NB4 (cell line): Measurements from ENCODE around the gene PTEN.

ENCODE experiments used
- DNase-seq: peaks from one replicate; pipeline ENCODE4 v3.0.0; 2010; ENCODE audit warnings: low read depth
- H3K4me3 ChIP-seq: one replicate; pipeline ENCODE4 v1.5.1; 2011; ENCODE audit warnings: mild to moderate bottlenecking, low read depth, low read length, moderate library complexity
- CTCF ChIP-seq: IDR thresholded peaks from one replicate; pipeline ENCODE4 v1.5.1; 2012; ENCODE audit warnings: low read depth, low read length
- MAX ChIP-seq: IDR thresholded peaks from 2 replicates; pipeline ENCODE4 v1.6.1; 2011; ENCODE audit warnings: low read depth, low read length
- MYC ChIP-seq: IDR thresholded peaks from 2 replicates; pipeline ENCODE4 v1.6.1; 2011; ENCODE audit warnings: low read depth, low read length
- POLR2A ChIP-seq: IDR thresholded peaks from 2 replicates; pipeline ENCODE4 v1.6.1; 2011; ENCODE audit warnings: mild to moderate bottlenecking; ENCODE audit not compliant: insufficient read length; ENCODE audit errors: extremely low read depth

The PTEN gene

GRCh38 chr10:87942884-87943527 is 79.6 kb downstream of the PTEN start:
- no peak for DNase-seq
- no peak overlapping the region for H3K4me3 ChIP-seq
- TF ChIP-seq MYC (no peak), MAX (no peak), CTCF (no peak), POLR2A (no peak)

GRCh38 chr10:87945984-87946383 is 82.6 kb downstream of the PTEN start:
- no peak for DNase-seq
- TF ChIP-seq POLR2A (no peak), CTCF (no peak)

GRCh38 chr10:87952612-87953011 is 89.2 kb downstream of the PTEN start:
- TF ChIP-seq MYC, result no peak
- DNase-seq, result no peak

More at GRCh38 chr10:87945984-87946383, 82.6 kb downstream of the PTEN start:
- no peak overlapping the region for H3K4me3 ChIP-seq

GRCh38 chr10:87956055-87956454 is 92.6 kb downstream of the PTEN start:
- no peak for TF ChIP-seq MYC
- TF ChIP-seq MAX, result no peak
- no peak for DNase-seq
- no peak overlapping the region for H3K4me3 ChIP-seq

More at GRCh38 chr10:87952612-87953011, 89.2 kb downstream of the PTEN start:
- no peak overlapping the region for H3K4me3 ChIP-seq

GRCh38 chr10:87957702-87958101 is 94.3 kb downstream of the PTEN start:
- no peak overlapping the region for H3K4me3 ChIP-seq
- TF ChIP-seq MAX (no peak), MYC (no peak), POLR2A (no peak), CTCF (no peak)
- DNase-seq, result no peak

- H3K4me3 ChIP-seq, result no peak overlapping the region
- TF ChIP-seq MYC (no peak), POLR2A (no peak), MAX (no peak), CTCF (no peak)
- no peak for DNase-seq
These were observed 96.8 kb downstream of the PTEN start for GRCh38 chr10:87960230-87960629.

- no peak for TF ChIP-seq MYC
- no peak for TF ChIP-seq POLR2A
- TF ChIP-seq CTCF, result no peak
- no peak for TF ChIP-seq MAX
- DNase-seq, result no peak
These were observed 97.9 kb downstream of the PTEN start for GRCh38 chr10:87961314-87961713.

More at GRCh38 chr10:87961314-87961713, 97.9 kb downstream of the PTEN start:
- no peak overlapping the region for H3K4me3 ChIP-seq
